22Rv1 (cell line): ENCODE data around the gene FANCC.

Experiments
- CTCF ChIP-seq: fragments of 450-650 bp; IDR thresholded peaks from 2 replicates; pipeline ENCODE4 v1.5.1; 2017; ENCODE audit warnings: mild to moderate bottlenecking
- ZFX ChIP-seq: fragments of 450-650 bp; IDR thresholded peaks from 2 replicates; pipeline ENCODE4 v1.6.1; 2017; ENCODE audit warnings: antibody characterized with exemption, borderline replicate concordance

GRCh38 chr9:95342571-95342970 lies 25.1 kb upstream of the FANCC start:
- TF ChIP-seq CTCF = no peak
- no peak for TF ChIP-seq ZFX
